H9 (cell line): ENCODE data around the gene LDLRAD4. TPM values are rescaled to one million over a fixed set of nuclear protein-coding genes. Genes with fewer than 3 reads are reported as not detected.

Source experiments
- DNase-seq: peaks from one replicate; pipeline ENCODE4 v3.0.0-alpha.2; 2017
- H2AFZ ChIP-seq: one replicate; pipeline ENCODE4 v1.6.1; 2013; ENCODE audit warnings: mild to moderate bottlenecking, low read length, control low read depth, moderate library complexity
- H2AK5ac ChIP-seq: 2 replicates; pipeline ENCODE4 v1.6.1; 2013; ENCODE audit warnings: low read length, control low read depth, mixed read lengths; ENCODE audit not compliant: insufficient read length
- H2BK120ac ChIP-seq: one replicate; pipeline ENCODE4 v1.6.1; 2013; ENCODE audit warnings: low read depth, mild to moderate bottlenecking, low read length, control low read depth, inconsistent platforms; ENCODE audit not compliant: poor library complexity, severe bottlenecking
- H2BK12ac ChIP-seq: 2 replicates; pipeline ENCODE4 v1.6.1; 2013; ENCODE audit warnings: low read length, control low read depth, mixed read lengths, low read depth; ENCODE audit not compliant: insufficient read length
- H2BK15ac ChIP-seq: 2 replicates; pipeline ENCODE4 v1.6.1; 2013; ENCODE audit warnings: low read depth, low read length, control low read depth
- H2BK20ac ChIP-seq: one replicate; pipeline ENCODE4 v1.6.1; 2013; ENCODE audit warnings: low read depth, mild to moderate bottlenecking, low read length, control low read depth, inconsistent platforms; ENCODE audit not compliant: poor library complexity, severe bottlenecking
- H2BK5ac ChIP-seq: 2 replicates; pipeline ENCODE4 v1.6.1; 2013; ENCODE audit warnings: low read length, control low read depth, mixed read lengths; ENCODE audit not compliant: insufficient read length
- H3K14ac ChIP-seq: 2 replicates; pipeline ENCODE4 v1.6.1; 2013; ENCODE audit warnings: low read length, control low read depth; ENCODE audit not compliant: insufficient read depth
- H3K18ac ChIP-seq: 2 replicates; pipeline ENCODE4 v1.6.1; 2013; ENCODE audit warnings: low read depth, mild to moderate bottlenecking, mixed read lengths, low read length, control low read depth; ENCODE audit not compliant: insufficient read length
- H3K23ac ChIP-seq: 2 replicates; pipeline ENCODE4 v1.6.1; 2013; ENCODE audit warnings: low read length, control low read depth, mixed read lengths, low read depth; ENCODE audit not compliant: insufficient read length
- H3K23me2 ChIP-seq: 2 replicates; pipeline ENCODE4 v1.6.1; 2013; ENCODE audit warnings: low read depth, mild to moderate bottlenecking, mixed read lengths, low read length, control low read depth; ENCODE audit not compliant: insufficient read length, poor library complexity, severe bottlenecking
- H3K27ac ChIP-seq: 2 replicates; pipeline ENCODE4 v1.5.1; 2013; ENCODE audit warnings: low read length, control low read depth, mixed read lengths, low read depth; ENCODE audit not compliant: insufficient read length
- H3K27me3 ChIP-seq: 2 replicates; pipeline ENCODE4 v1.6.1; 2013; ENCODE audit warnings: low read length, control low read depth, inconsistent platforms; ENCODE audit not compliant: insufficient read depth
- H3K4ac ChIP-seq: 2 replicates; pipeline ENCODE4 v1.6.1; 2013; ENCODE audit warnings: low read depth, mild to moderate bottlenecking, control low read depth, inconsistent platforms, low read length, moderate library complexity
- H3K4me1 ChIP-seq: 2 replicates; pipeline ENCODE4 v1.6.1; 2013; ENCODE audit warnings: low read length, control low read depth, inconsistent platforms; ENCODE audit not compliant: insufficient read depth
- H3K4me2 ChIP-seq: 2 replicates; pipeline ENCODE4 v1.6.1; 2013; ENCODE audit warnings: low read length, control low read depth, mixed read lengths; ENCODE audit not compliant: insufficient read length, insufficient read depth
- H3K56ac ChIP-seq: 2 replicates; pipeline ENCODE4 v1.6.1; 2013; ENCODE audit warnings: low read depth, mild to moderate bottlenecking, mixed read lengths, low read length, control low read depth; ENCODE audit not compliant: insufficient read length
- H3K79me1 ChIP-seq: 2 replicates; pipeline ENCODE4 v1.6.1; 2013; ENCODE audit warnings: low read depth, mild to moderate bottlenecking, moderate library complexity, low read length, control low read depth, inconsistent platforms; ENCODE audit not compliant: insufficient read depth, poor library complexity, severe bottlenecking
- H3K79me2 ChIP-seq: 2 replicates; pipeline ENCODE4 v1.6.1; 2013; ENCODE audit warnings: low read length, control low read depth, inconsistent platforms; ENCODE audit not compliant: insufficient read depth
- H3K9ac ChIP-seq: 2 replicates; pipeline ENCODE4 v1.6.1; 2013; ENCODE audit warnings: low read length, control low read depth, mixed read lengths; ENCODE audit not compliant: insufficient read length; ENCODE audit errors: extremely low read depth
- H3K9me3 ChIP-seq: one replicate; pipeline ENCODE4 v1.6.1; 2013; ENCODE audit warnings: low read depth, low read length, inconsistent platforms; ENCODE audit not compliant: control insufficient read depth
- H3T11ph ChIP-seq: one replicate; pipeline ENCODE4 v1.6.1; 2013; ENCODE audit warnings: mild to moderate bottlenecking, low read length, control low read depth, inconsistent platforms
- H4K20me1 ChIP-seq: one replicate; pipeline ENCODE4 v1.6.1; 2013; ENCODE audit not compliant: control insufficient read depth, insufficient read length, insufficient read depth
- H4K5ac ChIP-seq: 2 replicates; pipeline ENCODE4 v1.6.1; 2013; ENCODE audit warnings: low read depth, mild to moderate bottlenecking, mixed read lengths, low read length, control low read depth; ENCODE audit not compliant: insufficient read length
- H4K8ac ChIP-seq: replicated peaks from 2 replicates; pipeline ENCODE4 v1.6.1; 2013; ENCODE audit warnings: low read length, control low read depth, mixed read lengths, low read depth; ENCODE audit not compliant: insufficient read length
- H4K91ac ChIP-seq: 2 replicates; pipeline ENCODE4 v1.6.1; 2013; ENCODE audit warnings: low read depth, mild to moderate bottlenecking, moderate library complexity, mixed read lengths, low read length, control low read depth; ENCODE audit not compliant: insufficient read length
- H3K27ac Mint-ChIP-seq, 3 experiments: 2 replicates in 2 of 3; 3 replicates in 1 of 3; pipeline ENCODE4 v1.8.0; 2020 to 2021; ENCODE audit warnings: mixed read lengths in 3 of 3, mild to moderate bottlenecking in 1 of 3, moderate library complexity in 1 of 3
- H3K27me3 Mint-ChIP-seq: 2 replicates; pipeline ENCODE4 v1.8.0; 2021; ENCODE audit warnings: low read depth, mild to moderate bottlenecking, moderate library complexity, mixed read lengths
- H3K36me3 Mint-ChIP-seq, 3 experiments: 2 replicates in 2 of 3; 3 replicates in 1 of 3; pipeline ENCODE4 v1.8.0; 2020 to 2021; ENCODE audit warnings: low read depth in 3 of 3, mixed read lengths in 3 of 3; ENCODE audit not compliant: insufficient read depth in 1 of 3
- H3K4me1 Mint-ChIP-seq, 2 experiments: 2 replicates each; pipeline ENCODE4 v1.8.0; 2020; ENCODE audit warnings: mixed read lengths in 2 of 2
- H3K4me3 Mint-ChIP-seq, 2 experiments: 2 replicates in 1 of 2; 3 replicates in 1 of 2; pipeline ENCODE4 v1.8.0; 2020 to 2021; ENCODE audit warnings: mild to moderate bottlenecking in 2 of 2, mixed read lengths in 2 of 2, moderate library complexity in 1 of 2
- H3K9me3 Mint-ChIP-seq, 2 experiments: 2 replicates in 1 of 2; 3 replicates in 1 of 2; pipeline ENCODE4 v1.8.0; 2020; ENCODE audit warnings: mild to moderate bottlenecking in 2 of 2, mixed read lengths in 2 of 2, moderate library complexity in 1 of 2
- CTCF ChIP-seq: fragments of 200-600 bp; sonication (generic); conservative IDR thresholded peaks from 3 replicates; pipeline ENCODE4 v1.8.0; 2021; ENCODE audit warnings: antibody characterized with exemption, mild to moderate bottlenecking
- WGBS: extraction: QIAGEN DNeasy Blood & Tissue Kit; methylation state at CpG from one replicate; pipeline ENCODE4 v1.1.7; 2013; ENCODE audit warnings: missing lambda C conversion rate, low lambda C conversion rate, mixed read lengths; ENCODE audit not compliant: insufficient read length; ENCODE audit errors: extremely low coverage; 5-methylcytosine and 5-hydroxymethylcytosine counted together
- total RNA-seq: library from RNA; stranded (reverse); gene quantifications from 2 replicates; pipeline ENCODE4 v1.2.1, GENCODE V29; 2021

The LDLRAD4 gene
- total RNA-seq, 1 experiment from 2014 or later, result 3.9 TPM

GRCh38 chr18:13594551-13594950 is 376.0 kb downstream of the LDLRAD4 start:
- Histone ChIP-seq H3T11ph (no peak overlapping the region), H3K14ac (no peak overlapping the region), H3K27me3 (no peaks in the 10 kb centered on the region), H2BK12ac (no peak overlapping the region), H2BK20ac (no peak overlapping the region), H3K56ac (no peak overlapping the region), H3K27ac (no peak overlapping the region), H4K5ac (no peak overlapping the region), H3K9me3 (no peaks in the 10 kb centered on the region), H2AFZ (no peak overlapping the region), H2BK120ac (no peak overlapping the region), H3K4me1 (no peaks in the 10 kb centered on the region), H3K23me2 (peaks cover 3% of the 10 kb centered on the region), H3K79me2 (no peaks in the 10 kb centered on the region), H4K91ac (no peak overlapping the region), H4K20me1 (peaks cover 4% of the 10 kb centered on the region), H4K8ac (no peak overlapping the region), H2BK15ac (no peak overlapping the region), H3K18ac (no peak overlapping the region), H2AK5ac (no peak overlapping the region), H3K4me2 (no peak overlapping the region), H3K79me1 (no peaks in the 10 kb centered on the region), H3K9ac (no peak overlapping the region), H3K23ac (no peak overlapping the region), H3K4ac (no peak overlapping the region), H2BK5ac (no peak overlapping the region)
- peaks cover 29 to 37% of the 10 kb centered on the region in 2 experiments for H3K9me3 Mint-ChIP-seq
- WGBS, result no CpG with 5 or more reads among the region's 2 CpGs
- no peak for TF ChIP-seq CTCF
- no peak overlapping the region for H3K27ac Mint-ChIP-seq
- no peaks in the 10 kb centered on the region; the same call in 1 of the 2 replicates for H3K27me3 Mint-ChIP-seq
- DNase-seq, result no peak
- H3K36me3 Mint-ChIP-seq, result peaks cover 5 to 19% (median 15%) of the 10 kb centered on the region in 3 experiments; a peak in 5 of 7 replicates
- H3K4me1 Mint-ChIP-seq, result no peaks in the 10 kb centered on the region
- no peak overlapping the region for H3K4me3 Mint-ChIP-seq
